ENCODE measurements around the gene FLNC. TPM values are rescaled to one million over a fixed set of nuclear protein-coding genes. Genes with fewer than 3 reads are reported as not detected.

The FLNC gene, protein sequence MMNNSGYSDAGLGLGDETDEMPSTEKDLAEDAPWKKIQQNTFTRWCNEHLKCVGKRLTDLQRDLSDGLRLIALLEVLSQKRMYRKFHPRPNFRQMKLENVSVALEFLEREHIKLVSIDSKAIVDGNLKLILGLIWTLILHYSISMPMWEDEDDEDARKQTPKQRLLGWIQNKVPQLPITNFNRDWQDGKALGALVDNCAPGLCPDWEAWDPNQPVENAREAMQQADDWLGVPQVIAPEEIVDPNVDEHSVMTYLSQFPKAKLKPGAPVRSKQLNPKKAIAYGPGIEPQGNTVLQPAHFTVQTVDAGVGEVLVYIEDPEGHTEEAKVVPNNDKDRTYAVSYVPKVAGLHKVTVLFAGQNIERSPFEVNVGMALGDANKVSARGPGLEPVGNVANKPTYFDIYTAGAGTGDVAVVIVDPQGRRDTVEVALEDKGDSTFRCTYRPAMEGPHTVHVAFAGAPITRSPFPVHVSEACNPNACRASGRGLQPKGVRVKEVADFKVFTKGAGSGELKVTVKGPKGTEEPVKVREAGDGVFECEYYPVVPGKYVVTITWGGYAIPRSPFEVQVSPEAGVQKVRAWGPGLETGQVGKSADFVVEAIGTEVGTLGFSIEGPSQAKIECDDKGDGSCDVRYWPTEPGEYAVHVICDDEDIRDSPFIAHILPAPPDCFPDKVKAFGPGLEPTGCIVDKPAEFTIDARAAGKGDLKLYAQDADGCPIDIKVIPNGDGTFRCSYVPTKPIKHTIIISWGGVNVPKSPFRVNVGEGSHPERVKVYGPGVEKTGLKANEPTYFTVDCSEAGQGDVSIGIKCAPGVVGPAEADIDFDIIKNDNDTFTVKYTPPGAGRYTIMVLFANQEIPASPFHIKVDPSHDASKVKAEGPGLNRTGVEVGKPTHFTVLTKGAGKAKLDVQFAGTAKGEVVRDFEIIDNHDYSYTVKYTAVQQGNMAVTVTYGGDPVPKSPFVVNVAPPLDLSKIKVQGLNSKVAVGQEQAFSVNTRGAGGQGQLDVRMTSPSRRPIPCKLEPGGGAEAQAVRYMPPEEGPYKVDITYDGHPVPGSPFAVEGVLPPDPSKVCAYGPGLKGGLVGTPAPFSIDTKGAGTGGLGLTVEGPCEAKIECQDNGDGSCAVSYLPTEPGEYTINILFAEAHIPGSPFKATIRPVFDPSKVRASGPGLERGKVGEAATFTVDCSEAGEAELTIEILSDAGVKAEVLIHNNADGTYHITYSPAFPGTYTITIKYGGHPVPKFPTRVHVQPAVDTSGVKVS (N-terminal part only)
- total RNA-seq (2013) = 0.12 TPM
- under 1 TPM in 1 of 3 donors, not detected in 2; 0.01 TPM for polyA plus RNA-seq
- 0.14 and 0.48 TPM in 2 replicates for polyA minus RNA-seq
- 0 to 1.5 (median 0.35) reads per million in 11 experiments for total RNA-seq

DNA sequence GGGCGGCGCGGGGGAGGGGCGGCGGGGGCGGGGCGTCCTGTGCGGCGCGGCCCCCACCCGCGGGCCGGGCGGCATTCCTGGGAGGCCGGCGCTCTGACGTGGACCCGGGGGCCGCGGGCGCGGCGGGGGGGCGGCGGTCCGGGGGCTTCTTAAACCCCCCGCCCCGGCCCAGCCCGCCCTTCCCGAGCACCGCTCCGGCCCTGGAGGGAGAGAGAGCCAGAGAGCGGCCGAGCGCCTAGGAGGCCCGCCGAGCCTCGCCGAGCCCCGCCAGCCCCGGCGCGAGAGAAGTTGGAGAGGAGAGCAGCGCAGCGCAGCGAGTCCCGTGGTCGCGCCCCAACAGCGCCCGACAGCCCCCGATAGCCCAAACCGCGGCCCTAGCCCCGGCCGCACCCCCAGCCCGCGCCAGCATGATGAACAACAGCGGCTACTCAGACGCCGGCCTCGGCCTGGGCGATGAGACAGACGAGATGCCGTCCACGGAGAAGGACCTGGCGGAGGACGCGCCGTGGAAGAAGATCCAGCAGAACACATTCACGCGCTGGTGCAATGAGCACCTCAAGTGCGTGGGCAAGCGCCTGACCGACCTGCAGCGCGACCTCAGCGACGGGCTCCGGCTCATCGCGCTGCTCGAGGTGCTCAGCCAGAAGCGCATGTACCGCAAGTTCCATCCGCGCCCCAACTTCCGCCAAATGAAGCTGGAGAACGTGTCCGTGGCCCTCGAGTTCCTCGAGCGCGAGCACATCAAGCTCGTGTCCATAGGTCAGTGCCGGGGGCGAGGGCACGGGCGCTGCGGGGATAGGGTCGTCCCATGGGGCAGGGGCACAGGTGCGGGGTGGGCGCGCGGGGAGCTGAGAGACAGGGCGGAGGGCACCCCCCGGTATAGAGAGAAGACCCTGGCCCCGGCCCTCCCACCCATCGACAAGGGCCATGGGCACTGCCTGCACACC lies at the start of gene FLNC:
Gene FLNC, plus strand, starts transcription at position 176 of the 947 bp plus-strand sequence. Its CDS starts 232 bp downstream, at position 408.
- Histone ChIP-seq H3K27ac (ENCODE audit: low read depth in 1 of 2, low read length in 2 of 2) (no peak within 1 kb of the TSS), H3K4me1 (ENCODE audit: control insufficient read depth in 1 of 2, insufficient read depth in 2 of 2, low read length in 2 of 2) (peaks cover 16 to 22% of the 10 kb centered on the region in 2 donors), H2AFZ (ENCODE audit: insufficient read depth, low read depth, low read length, poor library complexity, severe bottlenecking) (peak within 1 kb of the TSS; percentile 72), H3K27me3 (ENCODE audit: control insufficient read depth in 2 of 2, insufficient read depth in 2 of 2, low read length in 2 of 2) (peaks cover 34 to 61% of the 10 kb centered on the region in 2 donors), H3K36me3 (replicated peaks in 1 of 2; ENCODE audit: control insufficient read depth in 1 of 2, insufficient read depth in 2 of 2, low read length in 2 of 2) (no peaks in the 10 kb centered on the region), H3K9ac (ENCODE audit: insufficient read depth, low read length, poor library complexity, severe bottlenecking) (no peak within 1 kb of the TSS), H3K4me3 (replicated peaks in 1 of 3; ENCODE audit: low read depth in 2 of 3, low read length in 3 of 3) (peak within 1 kb of the TSS in 2 of 3 experiments; percentile 9 to 68), H3K9me3 (replicated peaks in 1 of 2; ENCODE audit: control insufficient read depth in 1 of 2, insufficient read depth in 1 of 2, low read length in 2 of 2) (no peaks in the 10 kb centered on the region), H3K79me2 (ENCODE audit: insufficient read depth, low read length) (no peaks in the 10 kb centered on the region), H3K4me2 (replicated peaks; ENCODE audit: extremely low read depth, low read length, poor library complexity, severe bottlenecking) (peak within 1 kb of the TSS; percentile 74), H4K20me1 (ENCODE audit: insufficient read depth, low read length) (no peaks in the 10 kb centered on the region)
- Mint-ChIP-seq H3K4me1 (peaks cover 20% of the 10 kb centered on the region), H3K36me3 (peaks cover 0 to 3% of the 10 kb centered on the region in 2 donors), H3K9me3 (peaks cover 0 to 18% (median 6%) of the 10 kb centered on the region in 7 donors), H3K4me3 (peak within 1 kb of the TSS; percentile 72 to 85), H3K27ac (peak within 1 kb of the TSS in 1 of 7 donors; percentile 68), H3K27me3 (ENCODE audit: low read depth in 3 of 3) (peaks cover 58 to 74% (median 66%) of the 10 kb centered on the region in 3 donors)
- peak; percentile 31 to 55 (median 47) for DNase-seq
- TF ChIP-seq, protein P1, sequence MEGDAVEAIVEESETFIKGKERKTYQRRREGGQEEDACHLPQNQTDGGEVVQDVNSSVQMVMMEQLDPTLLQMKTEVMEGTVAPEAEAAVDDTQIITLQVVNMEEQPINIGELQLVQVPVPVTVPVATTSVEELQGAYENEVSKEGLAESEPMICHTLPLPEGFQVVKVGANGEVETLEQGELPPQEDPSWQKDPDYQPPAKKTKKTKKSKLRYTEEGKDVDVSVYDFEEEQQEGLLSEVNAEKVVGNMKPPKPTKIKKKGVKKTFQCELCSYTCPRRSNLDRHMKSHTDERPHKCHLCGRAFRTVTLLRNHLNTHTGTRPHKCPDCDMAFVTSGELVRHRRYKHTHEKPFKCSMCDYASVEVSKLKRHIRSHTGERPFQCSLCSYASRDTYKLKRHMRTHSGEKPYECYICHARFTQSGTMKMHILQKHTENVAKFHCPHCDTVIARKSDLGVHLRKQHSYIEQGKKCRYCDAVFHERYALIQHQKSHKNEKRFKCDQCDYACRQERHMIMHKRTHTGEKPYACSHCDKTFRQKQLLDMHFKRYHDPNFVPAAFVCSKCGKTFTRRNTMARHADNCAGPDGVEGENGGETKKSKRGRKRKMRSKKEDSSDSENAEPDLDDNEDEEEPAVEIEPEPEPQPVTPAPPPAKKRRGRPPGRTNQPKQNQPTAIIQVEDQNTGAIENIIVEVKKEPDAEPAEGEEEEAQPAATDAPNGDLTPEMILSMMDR (IDR thresholded peaks at IDR 0.05) = no peak
- intact Hi-C loops (cut with micrococcal nuclease) = no loop called here
- 2% methylated on average over 93 of the region's 109 CpGs for whole genome bisulfite sequencing (ENCODE audit: insufficient coverage)
